ENCODE data around the gene SDHAF2. TPM values are rescaled to one million over a fixed set of nuclear protein-coding genes. Genes with fewer than 3 reads are reported as not detected.
"Not testable (repeated sequence)": the region's sequence is repeated elsewhere in the genome, so short reads cannot be mapped to it uniquely, and the experiment has no call there.

SDHAF2 gene
- polyA plus RNA-seq, 1 experiment, result 81.1 TPM

DNA sequence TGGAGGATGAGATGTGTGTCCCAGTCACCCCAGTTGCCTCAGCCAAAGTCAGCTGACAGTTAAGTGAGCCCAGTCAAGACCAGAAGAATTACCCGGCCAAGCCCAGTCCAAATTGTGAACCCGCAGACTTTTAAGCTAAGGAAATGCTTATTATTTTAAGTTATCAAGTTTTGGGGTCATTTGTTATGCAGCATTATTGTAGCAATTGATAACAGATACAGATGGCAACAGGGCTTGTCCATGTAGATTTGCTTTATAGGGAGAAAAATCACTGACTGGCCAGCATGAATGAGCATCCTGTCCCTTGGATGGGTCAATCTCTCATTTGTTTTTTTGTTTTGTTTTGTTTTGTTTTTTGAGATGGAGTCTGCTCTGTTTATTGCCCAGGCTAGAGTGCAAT lies 22.9 kb downstream of the SDHAF2 start:
- DNase-seq (ENCODE audit: low read depth), result no peak
- POLR2A ChIA-PET, result no interaction called here
- CTCF ChIA-PET, result interaction anchor here (1.3 to 3.4 kb wide), 3 partner anchors 26 to 186 kb away, joined by 3 to 29 read pairs (median 14); no protein-coding TSS in a partner anchor
- peaks cover 5% of the 10 kb centered on the region for H3K36me3 ChIP-seq (ENCODE audit: control insufficient read depth, insufficient read depth, low read length)
- no peak overlapping the region for H3K4me3 ChIP-seq (ENCODE audit: low read depth, low read length)
- no peaks in the 10 kb centered on the region for H3K27me3 ChIP-seq (ENCODE audit: control insufficient read depth, insufficient read depth, low read length)
- TF ChIP-seq, protein P1, sequence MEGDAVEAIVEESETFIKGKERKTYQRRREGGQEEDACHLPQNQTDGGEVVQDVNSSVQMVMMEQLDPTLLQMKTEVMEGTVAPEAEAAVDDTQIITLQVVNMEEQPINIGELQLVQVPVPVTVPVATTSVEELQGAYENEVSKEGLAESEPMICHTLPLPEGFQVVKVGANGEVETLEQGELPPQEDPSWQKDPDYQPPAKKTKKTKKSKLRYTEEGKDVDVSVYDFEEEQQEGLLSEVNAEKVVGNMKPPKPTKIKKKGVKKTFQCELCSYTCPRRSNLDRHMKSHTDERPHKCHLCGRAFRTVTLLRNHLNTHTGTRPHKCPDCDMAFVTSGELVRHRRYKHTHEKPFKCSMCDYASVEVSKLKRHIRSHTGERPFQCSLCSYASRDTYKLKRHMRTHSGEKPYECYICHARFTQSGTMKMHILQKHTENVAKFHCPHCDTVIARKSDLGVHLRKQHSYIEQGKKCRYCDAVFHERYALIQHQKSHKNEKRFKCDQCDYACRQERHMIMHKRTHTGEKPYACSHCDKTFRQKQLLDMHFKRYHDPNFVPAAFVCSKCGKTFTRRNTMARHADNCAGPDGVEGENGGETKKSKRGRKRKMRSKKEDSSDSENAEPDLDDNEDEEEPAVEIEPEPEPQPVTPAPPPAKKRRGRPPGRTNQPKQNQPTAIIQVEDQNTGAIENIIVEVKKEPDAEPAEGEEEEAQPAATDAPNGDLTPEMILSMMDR (IDR thresholded peaks at IDR 0.05; ENCODE audit: insufficient read depth, low read depth, low read length), result no peak

DNA sequence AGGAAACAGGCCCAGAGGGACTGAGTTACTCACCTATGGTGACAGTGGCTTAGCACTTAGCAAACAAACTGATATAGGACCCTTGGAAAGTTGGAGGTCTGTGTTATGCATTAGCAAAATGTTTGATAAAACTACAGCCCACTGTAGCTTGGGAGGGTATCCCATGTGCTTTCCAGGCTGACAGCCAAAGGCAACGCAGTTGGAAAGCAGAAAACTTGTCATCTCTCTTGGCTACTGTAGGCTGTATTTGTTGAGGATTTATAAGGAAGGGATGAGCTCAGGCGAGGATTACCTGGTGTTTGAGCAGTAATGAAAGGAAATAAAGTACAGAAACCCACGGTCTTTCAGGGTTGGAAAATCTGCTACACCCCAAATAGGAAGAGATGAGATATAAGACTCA lies 23.8 kb downstream of the SDHAF2 start:
- CTCF ChIA-PET, result interaction anchor here (1.0 to 3.4 kb wide), 4 partner anchors 18 to 185 kb away, joined by 3 to 29 read pairs (median 8); no protein-coding TSS in a partner anchor
- DNase-seq (ENCODE audit: low read depth), result no peak
- TF ChIP-seq, protein P1 (IDR thresholded peaks at IDR 0.05; ENCODE audit: insufficient read depth, low read depth, low read length), result no peak

DNA sequence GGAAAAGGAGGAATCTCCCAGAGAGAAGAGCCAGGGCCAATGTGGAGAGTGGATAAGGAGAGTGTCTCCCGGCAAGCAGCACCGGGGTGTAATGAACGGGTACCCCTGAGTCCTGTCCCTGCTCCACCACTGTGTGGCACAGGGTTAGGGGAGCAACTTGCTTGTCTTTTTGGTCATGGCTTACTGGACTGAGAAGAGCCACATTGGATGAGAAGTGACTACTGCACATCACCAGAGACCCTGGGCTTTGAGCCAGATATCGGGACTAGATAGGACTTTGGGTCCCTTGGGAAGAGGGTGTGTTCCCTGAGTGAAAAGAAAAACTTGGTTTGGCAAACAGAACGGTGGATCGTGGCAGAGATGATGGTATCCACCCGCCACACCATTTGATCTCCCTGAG lies 24.6 kb downstream of the SDHAF2 start:
- Histone ChIP-seq H3K4me3 (ENCODE audit: low read depth, low read length) (no peak overlapping the region), H3K27me3 (ENCODE audit: control insufficient read depth, insufficient read depth, low read length) (no peaks in the 10 kb centered on the region), H3K36me3 (ENCODE audit: control insufficient read depth, insufficient read depth, low read length) (peaks cover 3% of the 10 kb centered on the region)
- no peak for DNase-seq (ENCODE audit: low read depth)
- CTCF ChIA-PET, result interaction anchor here (1.3 kb wide), 1 partner anchor 174 kb away, joined by 3 read pairs; no protein-coding TSS in a partner anchor
- TF ChIP-seq, protein P1 (IDR thresholded peaks at IDR 0.05; ENCODE audit: insufficient read depth, low read depth, low read length), result no peak
- POLR2A ChIA-PET, result no interaction called here

More for the DNA sequence above, 23.8 kb downstream of the SDHAF2 start:
- peaks cover 3% of the 10 kb centered on the region for H3K36me3 ChIP-seq (ENCODE audit: control insufficient read depth, insufficient read depth, low read length)
- no peak overlapping the region for H3K4me3 ChIP-seq (ENCODE audit: low read depth, low read length)
- no peaks in the 10 kb centered on the region for H3K27me3 ChIP-seq (ENCODE audit: control insufficient read depth, insufficient read depth, low read length)
- POLR2A ChIA-PET, result no interaction called here

DNA sequence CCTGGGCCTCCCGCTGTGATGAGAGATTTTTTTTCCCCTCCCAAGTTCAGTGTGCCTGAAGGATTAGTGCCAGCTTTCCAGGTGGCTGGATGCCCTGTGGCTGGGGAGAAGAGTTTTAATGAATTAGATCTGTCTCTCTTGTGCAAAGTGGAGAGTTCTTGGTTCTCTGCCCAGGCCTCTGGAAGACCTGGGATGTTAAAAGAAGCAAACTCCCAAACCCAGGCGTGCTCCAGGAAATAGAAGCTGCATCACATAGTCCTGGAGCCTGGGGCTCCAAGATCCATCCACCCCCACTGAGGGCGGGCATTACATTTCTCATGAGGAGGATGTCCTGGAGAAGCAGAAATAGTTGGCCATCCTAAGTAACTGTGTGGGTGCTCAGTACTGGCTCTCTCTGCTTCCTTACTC lies 30.6 kb downstream of the SDHAF2 start:
- TF ChIP-seq, protein P1 (IDR thresholded peaks at IDR 0.05; ENCODE audit: insufficient read depth, low read depth, low read length), result no peak
- CTCF ChIA-PET, result interaction anchor here (0.9 to 1.4 kb wide), 2 partner anchors 18 to 56 kb away, joined by 3 to 5 read pairs; no protein-coding TSS in a partner anchor
- DNase-seq (ENCODE audit: low read depth), result no peak
- H3K36me3 ChIP-seq (ENCODE audit: control insufficient read depth, insufficient read depth, low read length), result peaks cover 2% of the 10 kb centered on the region
- H3K4me3 ChIP-seq (ENCODE audit: low read depth, low read length), result no peak overlapping the region
- no peaks in the 10 kb centered on the region for H3K27me3 ChIP-seq (ENCODE audit: control insufficient read depth, insufficient read depth, low read length)
- POLR2A ChIA-PET, result no interaction called here

DNA sequence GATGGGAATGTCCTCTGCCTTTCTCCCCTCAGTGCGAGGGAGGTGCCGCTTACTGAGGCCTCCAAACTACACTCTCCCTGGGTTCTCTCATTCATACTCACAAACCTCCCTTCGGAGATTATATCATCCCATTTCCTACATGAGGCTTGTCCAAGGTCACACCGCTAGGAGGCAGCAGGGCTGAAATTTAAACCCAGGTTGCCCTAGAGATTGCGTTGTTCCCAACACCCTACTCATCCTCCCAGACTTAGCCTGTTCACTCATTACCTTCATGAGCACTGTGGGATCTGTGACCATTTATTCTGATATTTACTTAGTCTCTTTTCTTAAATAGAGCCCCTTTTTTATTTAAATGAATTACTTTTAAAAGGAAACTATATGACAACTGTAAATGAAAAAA lies 31.1 kb downstream of the SDHAF2 start:
- no peak overlapping the region for H3K4me3 ChIP-seq (ENCODE audit: low read depth, low read length)
- ChIA-PET CTCF (interaction anchor here (0.9 to 1.4 kb wide), 3 partner anchors 15 to 56 kb away, joined by 3 to 5 read pairs (median 4); no protein-coding TSS in a partner anchor), POLR2A (no interaction called here)
- no peak for DNase-seq (ENCODE audit: low read depth)
- H3K36me3 ChIP-seq (ENCODE audit: control insufficient read depth, insufficient read depth, low read length), result no peaks in the 10 kb centered on the region; the same call in 1 of the 2 replicates
- no peaks in the 10 kb centered on the region for H3K27me3 ChIP-seq (ENCODE audit: control insufficient read depth, insufficient read depth, low read length)
- TF ChIP-seq, protein P1 (IDR thresholded peaks at IDR 0.05; ENCODE audit: insufficient read depth, low read depth, low read length), result no peak

DNA sequence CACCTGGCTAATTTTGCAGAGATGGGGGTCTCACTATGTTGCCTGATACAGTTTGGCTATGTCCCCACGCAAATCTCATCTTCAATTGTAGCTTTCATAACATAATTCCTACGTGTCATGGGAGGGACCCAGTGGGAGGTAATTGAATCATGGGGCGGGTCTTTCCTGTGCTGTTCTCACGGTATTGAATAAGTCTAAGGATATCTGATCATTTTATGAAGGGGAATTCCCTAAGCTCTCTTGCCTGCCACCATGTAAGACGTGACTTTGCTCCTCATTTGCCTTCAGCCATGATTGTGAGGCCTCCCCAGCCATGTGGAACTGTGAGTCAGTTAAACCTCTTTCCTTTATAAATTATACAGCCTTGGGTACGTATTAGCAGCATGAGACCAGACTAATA lies 37.7 kb downstream of the SDHAF2 start:
- CTCF ChIA-PET, result interaction anchor here (1.1 to 6.7 kb wide), 3 partner anchors 11 to 49 kb away, joined by 3 to 37 read pairs (median 9); no protein-coding TSS in a partner anchor
- H3K27me3 ChIP-seq (ENCODE audit: control insufficient read depth, insufficient read depth, low read length); H3K36me3 ChIP-seq (ENCODE audit: control insufficient read depth, insufficient read depth, low read length); POLR2A ChIA-PET; H3K4me3 ChIP-seq (ENCODE audit: low read depth, low read length); DNase-seq (ENCODE audit: low read depth): not testable (repeated sequence)

Data from BJ (cell line).